Ovary (tissue), 9 donors: ENCODE measurements around the gene ALKBH6. TPM values are rescaled to one million over a fixed set of nuclear protein-coding genes. Genes with fewer than 3 reads are reported as not detected.

ENCODE experiments used
- DNase-seq, 5 donors: peaks; one replicate each; pipeline ENCODE4 v3.0.0-alpha.2; 2019 to 2020
- H3K27ac ChIP-seq, 2 donors: fragments of 200-600 bp; one replicate each; pipeline versions ENCODE4 v1.5.1 to v1.8.0; 2019 to 2022
- H3K27me3 ChIP-seq: fragments of 200-600 bp; one replicate; pipeline ENCODE4 v1.8.0; 2022
- H3K36me3 ChIP-seq: fragments of 200-600 bp; sonication (generic); one replicate; pipeline ENCODE4 v1.5.1; 2019
- H3K4me1 ChIP-seq: one replicate; pipeline ENCODE4 v1.8.1; 2013; ENCODE audit warnings: mild to moderate bottlenecking, moderate library complexity; ENCODE audit not compliant: insufficient read depth
- H3K4me3 ChIP-seq: fragments of 200-600 bp; sonication (generic); one replicate; pipeline ENCODE4 v1.5.1; 2017
- H3K9me3 ChIP-seq, 2 donors: fragments of 200-600 bp in 1 of 2; sonication (generic) in 1 of 2; one replicate each; pipeline versions ENCODE4 v1.5.1 to v1.8.1; 2013 to 2019; ENCODE audit warnings: mild to moderate bottlenecking in 1 of 2, moderate library complexity in 1 of 2
- EP300 ChIP-seq: sonication (generic); formaldehyde crosslinking; IDR thresholded peaks from one replicate; pipeline ENCODE4 v1.6.1; 2017; ENCODE audit warnings: antibody characterized with exemption
- POLR2A ChIP-seq: fragments of 450-650 bp; IDR thresholded peaks from one replicate; pipeline ENCODE4 v1.6.1; 2017; ENCODE audit warnings: antibody characterized with exemption, mild to moderate bottlenecking, moderate library complexity
- WGBS, 3 donors: extraction: QIAGEN DNeasy Blood & Tissue Kit in 1 of 3; methylation state at CpG; one replicate each; pipeline versions ENCODE4 v1.1.5 to v1.1.7; 2013 to 2017; 5-methylcytosine and 5-hydroxymethylcytosine counted together
- intact Hi-C, 4 donors: fragments of 100-400 bp; cut with DNase I; formaldehyde crosslinking; loops; one replicate each; pipeline versions ENCODE4 v1.11.0 to v1.15.1; 2022 to 2023
- polyA plus RNA-seq, 2 donors: library from polyadenylated mRNA; stranded (reverse); fragments of 200-250 nt in 1 of 2; fragments of 350-450 nt in 1 of 2; fragmentation: Illumina TruSeq in 1 of 2; extraction: RNeasy Lipid Tissue Mini Kit (QIAGEN cat#74804) in 1 of 2; gene quantifications; one replicate each; pipeline ENCODE4 v1.2.3, GENCODE V29; 2013 to 2014
- total RNA-seq, 7 donors: library from RNA; depleted of rRNA in 2 of 7; stranded (reverse); fragments of >200 nt in 2 of 7; fragmentation: NEBNext Ultra II Directional in 3 of 7; extraction: Animal tissue kit (Norgen Biotek cat#: 25700) in 3 of 7; gene quantifications; one replicate each; pipeline versions ENCODE4 v1.1.0 to v1.2.4, GENCODE V29; 2016 to 2023
- TF ChIP-seq, protein P1 (sequence below), 3 donors: fragments of 450-650 bp in 2 of 3; fragments of 200-600 bp in 1 of 3; IDR thresholded peaks; one replicate each; pipeline versions ENCODE4 v1.5.1 to v1.8.0; 2016 to 2022; ENCODE audit warnings: antibody characterized with exemption in 3 of 3, mild to moderate bottlenecking in 1 of 3
- donor health status: DM: no; HTN: no; CAD: no; lungs with moderate emphysema.
- donor health status: DM: no; HTN: no; CAD: no.
- donor health status: Bipolar disorder and iron deficiency.
- donor health status: DM: yes; HTN: yes; CAD: no.
- donor health status: DM: no; HTN: no; CAD: no.
- donor health status: DM: yes; HTN: yes; CAD: no.

The ALKBH6 gene
- total and polyA plus RNA-seq, 9 donors = 12.7 to 25.5 (median 18.3) TPM

DNA sequence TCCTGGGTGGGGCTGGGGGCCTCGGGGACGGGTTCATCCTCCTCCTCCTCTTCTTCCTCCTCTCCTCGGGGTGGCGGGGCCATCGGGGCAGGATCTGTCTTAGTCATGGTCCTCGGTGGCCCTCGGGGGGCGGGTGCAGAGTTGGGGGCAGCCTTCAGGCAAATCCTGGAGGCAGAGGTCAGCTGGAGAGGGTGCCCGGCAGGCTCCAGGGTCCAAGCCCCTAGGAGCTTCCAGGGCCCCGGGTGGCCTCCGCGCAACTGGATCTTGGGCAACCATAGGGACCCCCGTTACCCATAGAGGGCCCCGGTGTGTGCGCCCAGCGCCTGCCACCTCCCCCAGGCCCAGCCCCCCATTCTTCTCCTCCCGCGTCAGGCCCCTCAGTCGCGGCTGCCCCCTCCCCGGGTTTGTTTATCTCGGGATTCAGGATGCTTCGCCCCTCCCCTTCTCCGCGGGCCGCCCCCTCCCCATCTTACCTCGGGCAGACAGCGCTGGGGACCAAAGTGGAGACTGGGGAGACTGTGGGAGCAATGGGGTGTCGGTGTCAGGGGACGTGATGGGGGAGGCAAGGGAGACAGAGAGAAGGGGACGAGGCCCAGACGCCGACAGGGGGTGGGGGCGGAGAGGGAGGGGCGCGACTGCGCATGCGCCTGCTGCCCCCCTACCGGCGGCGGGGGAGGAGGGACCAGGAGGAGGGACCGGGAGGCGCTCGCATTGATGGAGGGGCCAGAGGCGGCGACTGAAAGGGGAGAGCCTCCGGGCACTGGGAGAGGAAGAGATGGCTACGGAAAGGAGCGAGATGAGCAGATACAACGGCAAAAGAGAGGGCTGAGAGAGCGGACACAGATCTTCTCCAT, 18.5 kb upstream of the ALKBH6 start, which contains the start of gene CLIP3:
TSS of gene CLIP3 (minus strand) at position 623 of the 854 bp plus-strand sequence. CDS start at position 107, 516 bp downstream.
- no peaks in the 10 kb centered on the region for H3K9me3 ChIP-seq
- peak; percentile 83 to 88 (median 87) for DNase-seq
- H3K36me3 ChIP-seq = no peaks in the 10 kb centered on the region
- intact Hi-C loops = no loop called here
- H3K4me1 ChIP-seq = no peaks in the 10 kb centered on the region
- TF ChIP-seq EP300 (no peak), POLR2A (no peak)
- TF ChIP-seq, protein P1, sequence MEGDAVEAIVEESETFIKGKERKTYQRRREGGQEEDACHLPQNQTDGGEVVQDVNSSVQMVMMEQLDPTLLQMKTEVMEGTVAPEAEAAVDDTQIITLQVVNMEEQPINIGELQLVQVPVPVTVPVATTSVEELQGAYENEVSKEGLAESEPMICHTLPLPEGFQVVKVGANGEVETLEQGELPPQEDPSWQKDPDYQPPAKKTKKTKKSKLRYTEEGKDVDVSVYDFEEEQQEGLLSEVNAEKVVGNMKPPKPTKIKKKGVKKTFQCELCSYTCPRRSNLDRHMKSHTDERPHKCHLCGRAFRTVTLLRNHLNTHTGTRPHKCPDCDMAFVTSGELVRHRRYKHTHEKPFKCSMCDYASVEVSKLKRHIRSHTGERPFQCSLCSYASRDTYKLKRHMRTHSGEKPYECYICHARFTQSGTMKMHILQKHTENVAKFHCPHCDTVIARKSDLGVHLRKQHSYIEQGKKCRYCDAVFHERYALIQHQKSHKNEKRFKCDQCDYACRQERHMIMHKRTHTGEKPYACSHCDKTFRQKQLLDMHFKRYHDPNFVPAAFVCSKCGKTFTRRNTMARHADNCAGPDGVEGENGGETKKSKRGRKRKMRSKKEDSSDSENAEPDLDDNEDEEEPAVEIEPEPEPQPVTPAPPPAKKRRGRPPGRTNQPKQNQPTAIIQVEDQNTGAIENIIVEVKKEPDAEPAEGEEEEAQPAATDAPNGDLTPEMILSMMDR (IDR thresholded peaks at IDR 0.05) = peak in 2 of 3 donors; percentile 32 to 34
- H3K27ac ChIP-seq = peak within 1 kb of the TSS; percentile 70 to 80
- WGBS, 3 donors = 1 to 4% (median 1%) methylated on average over 50 to 51 of the region's 51 CpGs
- no peaks in the 10 kb centered on the region for H3K27me3 ChIP-seq
- peak within 1 kb of the TSS; percentile 54 for H3K4me3 ChIP-seq

DNA sequence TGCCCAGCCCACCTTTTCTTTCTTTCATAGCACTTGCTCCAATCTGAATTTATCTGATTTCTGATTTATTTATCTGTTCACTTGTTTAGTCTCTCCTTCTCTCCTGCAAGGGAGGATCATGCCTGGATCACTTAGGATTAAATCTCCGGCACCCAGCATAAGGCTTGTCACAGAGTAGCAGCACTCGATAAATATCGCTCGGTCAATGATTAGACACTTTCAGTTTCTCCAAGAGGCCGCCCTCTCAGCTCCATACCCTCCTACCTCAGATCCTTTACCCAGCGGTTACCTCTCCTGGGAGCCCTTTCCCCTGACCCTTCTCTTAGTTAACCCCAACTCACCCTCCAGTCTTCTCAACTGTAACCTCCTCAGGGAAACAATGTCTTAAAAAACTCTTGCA, 17.3 kb upstream of the ALKBH6 start:
- TF ChIP-seq, protein P1 (IDR thresholded peaks at IDR 0.05) = no peak
- TF ChIP-seq POLR2A = no peak
- no peak for TF ChIP-seq EP300
- DNase-seq = no peak
- H3K9me3 ChIP-seq = no peaks in the 10 kb centered on the region
- H3K36me3 ChIP-seq = no peaks in the 10 kb centered on the region
- 87 to 90% (median 87%) methylated on average over 6 of the region's 6 CpGs for WGBS, 3 donors
- H3K27me3 ChIP-seq = no peaks in the 10 kb centered on the region
- no peak overlapping the region for H3K27ac ChIP-seq
- intact Hi-C loops = no loop called here
- no peak overlapping the region for H3K4me3 ChIP-seq
- H3K4me1 ChIP-seq = no peaks in the 10 kb centered on the region

DNA sequence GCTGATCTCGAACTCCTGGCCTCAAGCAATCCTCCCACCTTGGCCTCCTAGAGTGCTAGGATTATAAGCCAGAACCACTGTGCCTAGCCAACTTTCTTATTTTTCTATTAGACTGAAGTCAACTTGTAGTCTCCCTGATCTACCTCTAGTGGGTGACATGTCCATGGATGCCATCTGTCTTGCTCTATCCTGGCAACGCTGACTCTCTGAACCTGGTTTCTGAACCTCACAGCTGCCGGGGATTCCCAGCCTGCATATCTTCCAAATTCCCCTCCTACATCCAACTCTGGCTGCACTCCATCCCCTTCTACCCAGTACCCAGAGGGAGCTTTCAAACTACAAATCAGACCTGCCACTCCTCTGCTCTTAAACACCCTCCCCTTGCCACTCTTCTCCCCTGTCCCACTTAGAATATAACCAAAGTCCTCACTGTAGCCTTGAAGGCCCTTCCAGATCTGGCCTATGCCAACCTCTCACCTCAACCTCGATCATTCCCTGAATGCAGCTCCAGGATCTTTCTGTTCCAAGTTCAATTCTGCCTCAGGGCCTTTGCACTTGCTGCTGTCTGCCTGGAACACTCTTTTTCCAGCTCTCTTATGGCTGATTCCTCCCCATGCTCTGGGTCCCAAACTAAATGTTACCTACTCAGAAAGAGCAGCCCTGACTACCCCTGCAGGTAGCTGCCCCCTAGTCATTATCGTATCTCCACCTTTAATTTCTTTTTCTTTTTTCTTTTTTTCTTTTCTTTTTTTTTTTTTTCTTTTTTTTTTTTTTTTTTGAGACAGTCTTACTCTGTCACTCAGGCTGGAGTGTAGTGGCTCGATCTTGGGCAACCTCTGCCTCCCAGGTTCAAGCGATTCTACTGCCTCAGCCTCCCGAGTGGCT, 16.5 kb upstream of the ALKBH6 start:
- no peaks in the 10 kb centered on the region for H3K4me1 ChIP-seq
- no peak for DNase-seq
- no peak overlapping the region for H3K4me3 ChIP-seq
- no peaks in the 10 kb centered on the region for H3K27me3 ChIP-seq
- no peaks in the 10 kb centered on the region for H3K36me3 ChIP-seq
- H3K27ac ChIP-seq = no peak overlapping the region
- 74 to 77% (median 75%) methylated on average over 8 of the region's 8 CpGs for WGBS, 3 donors
- H3K9me3 ChIP-seq = no peaks in the 10 kb centered on the region
- intact Hi-C loops = no loop called here
- TF ChIP-seq POLR2A (no peak), EP300 (no peak)
- TF ChIP-seq, protein P1 (IDR thresholded peaks at IDR 0.05) = no peak

DNA sequence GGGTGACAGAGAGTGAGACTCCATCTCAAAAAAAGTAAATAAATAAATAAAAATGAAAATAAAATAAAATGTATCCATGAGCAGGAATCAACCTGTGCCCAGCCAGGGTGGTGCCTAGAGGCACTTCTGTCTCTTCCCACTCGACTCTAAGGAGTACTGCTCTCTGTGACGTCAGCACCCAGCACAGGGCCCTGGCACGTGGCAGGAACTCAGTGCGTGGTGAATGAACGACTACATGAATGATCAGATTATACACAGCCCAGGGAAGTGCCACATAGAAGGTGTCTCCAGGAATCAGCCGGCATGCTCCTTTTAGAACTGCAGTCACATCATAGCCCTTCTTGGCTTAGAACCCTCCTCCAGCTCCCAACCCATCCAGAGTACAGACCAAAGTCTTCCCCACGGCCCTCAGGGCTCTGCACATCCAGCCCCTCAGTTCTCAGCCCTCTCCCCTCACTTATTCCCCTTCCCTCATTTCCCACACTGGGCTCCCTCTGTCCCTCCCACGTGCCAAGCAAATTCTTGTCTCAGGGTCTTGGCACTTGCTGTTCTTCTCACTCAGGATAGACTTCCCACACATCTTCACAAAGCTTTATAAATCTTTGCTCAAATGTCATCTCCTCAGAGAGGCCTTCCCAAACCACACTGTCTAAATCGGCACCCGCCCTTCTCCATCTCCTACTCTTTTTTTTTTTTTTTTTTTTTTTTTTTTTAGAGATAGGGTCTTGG, 14.5 kb upstream of the ALKBH6 start:
- Histone ChIP-seq H3K4me3 (no peak overlapping the region), H3K9me3 (no peaks in the 10 kb centered on the region), H3K4me1 (no peaks in the 10 kb centered on the region), H3K27me3 (no peaks in the 10 kb centered on the region), H3K36me3 (no peaks in the 10 kb centered on the region), H3K27ac (no peak overlapping the region)
- TF ChIP-seq POLR2A (no peak), EP300 (no peak)
- TF ChIP-seq, protein P1 (IDR thresholded peaks at IDR 0.05) = no peak
- WGBS, 3 donors = 66 to 71% (median 67%) methylated on average over 10 of the region's 10 CpGs
- intact Hi-C loops = no loop called here
- DNase-seq = no peak
